Lower leg skin (tissue), 4 donors: ENCODE measurements around the gene GRK3. TPM values are rescaled to one million over a fixed set of nuclear protein-coding genes. Genes with fewer than 3 reads are reported as not detected.
"Not testable (repeated sequence)": the region's sequence is repeated elsewhere in the genome, so short reads cannot be mapped to it uniquely, and the experiment has no call there.

Experiments used
- DNase-seq, 2 donors: peaks; one replicate each; pipeline ENCODE4 v3.0.0-alpha.2; 2019; ENCODE audit warnings: low spot score in 2 of 2
- H3K4me3 ChIP-seq: fragments of 200-600 bp; sonication (generic); 2 replicates; pipeline ENCODE4 v1.5.1; 2017; ENCODE audit warnings: mild to moderate bottlenecking, low read depth; ENCODE audit not compliant: poor library complexity, severe bottlenecking
- POLR2A ChIP-seq, 2 donors: fragments of 450-650 bp; IDR thresholded peaks; one replicate each; pipeline ENCODE4 v1.6.1; 2016 to 2017; ENCODE audit warnings: antibody characterized with exemption in 2 of 2, mild to moderate bottlenecking in 1 of 2, moderate library complexity in 1 of 2
- WGBS, 2 donors: methylation state at CpG; one replicate each; pipeline ENCODE4 v1.1.5; 2018; 5-methylcytosine and 5-hydroxymethylcytosine counted together
- intact Hi-C: fragments of 100-400 bp; cut with DNase I; formaldehyde crosslinking; loops from one replicate; pipeline ENCODE4 v1.15.0; 2023; ENCODE audit warnings: low total_unique reads
- total RNA-seq, 4 donors: library from RNA; depleted of rRNA; stranded (reverse); fragments of >200 nt; gene quantifications; one replicate each; pipeline ENCODE4 v1.1.0, GENCODE V29; 2016
- TF ChIP-seq, protein P1 (sequence below), 3 donors: fragments of 450-650 bp; IDR thresholded peaks; one replicate each; pipeline ENCODE4 v1.5.1; 2016; ENCODE audit warnings: antibody characterized with exemption in 3 of 3, mild to moderate bottlenecking in 3 of 3, moderate library complexity in 2 of 3

Gene GRK3
- total RNA-seq, 4 donors from 2014 or later, result 4.2 to 6.9 (median 5.8) TPM

- no peak for DNase-seq
- 83 to 91% methylated on average over 2 of the region's 2 CpGs for WGBS, 2 donors
- TF ChIP-seq, protein P1, sequence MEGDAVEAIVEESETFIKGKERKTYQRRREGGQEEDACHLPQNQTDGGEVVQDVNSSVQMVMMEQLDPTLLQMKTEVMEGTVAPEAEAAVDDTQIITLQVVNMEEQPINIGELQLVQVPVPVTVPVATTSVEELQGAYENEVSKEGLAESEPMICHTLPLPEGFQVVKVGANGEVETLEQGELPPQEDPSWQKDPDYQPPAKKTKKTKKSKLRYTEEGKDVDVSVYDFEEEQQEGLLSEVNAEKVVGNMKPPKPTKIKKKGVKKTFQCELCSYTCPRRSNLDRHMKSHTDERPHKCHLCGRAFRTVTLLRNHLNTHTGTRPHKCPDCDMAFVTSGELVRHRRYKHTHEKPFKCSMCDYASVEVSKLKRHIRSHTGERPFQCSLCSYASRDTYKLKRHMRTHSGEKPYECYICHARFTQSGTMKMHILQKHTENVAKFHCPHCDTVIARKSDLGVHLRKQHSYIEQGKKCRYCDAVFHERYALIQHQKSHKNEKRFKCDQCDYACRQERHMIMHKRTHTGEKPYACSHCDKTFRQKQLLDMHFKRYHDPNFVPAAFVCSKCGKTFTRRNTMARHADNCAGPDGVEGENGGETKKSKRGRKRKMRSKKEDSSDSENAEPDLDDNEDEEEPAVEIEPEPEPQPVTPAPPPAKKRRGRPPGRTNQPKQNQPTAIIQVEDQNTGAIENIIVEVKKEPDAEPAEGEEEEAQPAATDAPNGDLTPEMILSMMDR (IDR thresholded peaks at IDR 0.05), result no peak
- TF ChIP-seq POLR2A (IDR thresholded peaks at IDR 0.05), result no peak
- H3K4me3 ChIP-seq, result no peak overlapping the region
- intact Hi-C loops, result no loop called here
These were observed 38.0 kb downstream of the GRK3 start for GRCh38 chr22:25602445-25602844.

GRCh38 chr22:25602916-25603315 lies 38.4 kb downstream of the GRK3 start:
- H3K4me3 ChIP-seq, result no peak overlapping the region
- WGBS, 2 donors, result 74 to 75% methylated on average over 6 of the region's 6 CpGs
- intact Hi-C loops, result no loop called here
- no peak for DNase-seq
- TF ChIP-seq, protein P1 (IDR thresholded peaks at IDR 0.05), result no peak
- no peak for TF ChIP-seq POLR2A (IDR thresholded peaks at IDR 0.05)

- intact Hi-C loops, DNase-seq, H3K4me3 ChIP-seq: not testable (repeated sequence)
- WGBS, 2 donors, result 92 to 96% methylated on average over 3 of the region's 3 CpGs
These were observed 40.7 kb downstream of the GRK3 start for GRCh38 chr22:25605146-25605545.

GRCh38 chr22:25605565-25605964 lies 41.1 kb downstream of the GRK3 start:
- intact Hi-C loops, H3K4me3 ChIP-seq, DNase-seq: not testable (repeated sequence)
- WGBS, 2 donors, result 89 to 93% methylated on average over 5 of the region's 5 CpGs

DNA sequence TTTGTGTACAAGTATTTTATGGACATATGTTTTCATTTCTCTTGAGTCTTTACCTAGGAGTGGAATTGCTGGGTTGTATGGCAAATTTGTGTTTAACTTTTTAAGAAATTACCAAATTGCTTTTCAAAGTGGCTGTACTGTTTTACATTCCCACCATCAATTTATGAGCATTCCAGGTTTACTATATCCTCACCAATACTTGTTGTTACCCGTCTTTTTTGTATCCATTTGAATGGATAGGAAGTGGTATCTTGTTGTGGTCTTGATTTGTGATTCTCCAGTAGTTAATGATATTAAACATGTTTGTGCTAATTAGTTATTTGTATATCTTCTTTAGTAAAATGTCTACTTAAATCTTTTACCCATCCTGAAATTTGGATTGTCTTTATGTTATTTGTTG lies 46.8 kb downstream of the GRK3 start:
- WGBS, 2 donors, result 92 to 96% methylated on average over 1 of the region's 1 CpG
- H3K4me3 ChIP-seq, DNase-seq, intact Hi-C loops: not testable (repeated sequence)

- 46 to 70% methylated on average over 1 of the region's 3 CpGs for WGBS, 2 donors
- DNase-seq, H3K4me3 ChIP-seq, intact Hi-C loops: not testable (repeated sequence)
These were observed 48.7 kb downstream of the GRK3 start for GRCh38 chr22:25613131-25613530.

- intact Hi-C loops, DNase-seq, H3K4me3 ChIP-seq: not testable (repeated sequence)
- WGBS, 2 donors, result 49 to 55% methylated on average over 3 of the region's 4 CpGs
These were observed 49.1 kb downstream of the GRK3 start for GRCh38 chr22:25613558-25613957.

GRCh38 chr22:25614791-25615190 lies 50.3 kb downstream of the GRK3 start:
- DNase-seq, intact Hi-C loops, H3K4me3 ChIP-seq: not testable (repeated sequence)
- 59% methylated on average over 3 of the region's 3 CpGs for WGBS, 2 donors

- TF ChIP-seq POLR2A (IDR thresholded peaks at IDR 0.05), result no peak
- TF ChIP-seq, protein P1 (IDR thresholded peaks at IDR 0.05), result no peak
- intact Hi-C loops, result no loop called here
- DNase-seq, result no peak
- no peak overlapping the region for H3K4me3 ChIP-seq
- WGBS, 2 donors, result 84 to 85% methylated on average over 7 of the region's 7 CpGs
These were observed 57.5 kb downstream of the GRK3 start for GRCh38 chr22:25621986-25622385.
